IMR-90 (cell line): ENCODE measurements around the gene TAL1.

ENCODE experiments used
- BHLHE40 ChIP-seq: fragments of 150-350 bp; IDR thresholded peaks from 2 replicates; pipeline ENCODE4 v1.6.1; 2016; ENCODE audit warnings: mild to moderate bottlenecking, low read depth, low read length
- CEBPB ChIP-seq: IDR thresholded peaks from 2 replicates; pipeline ENCODE4 v1.6.1; 2012; ENCODE audit warnings: low read depth, low read length, improper control_type of control experiment
- CHD1 ChIP-seq: IDR thresholded peaks from 2 replicates; pipeline ENCODE4 v1.6.1; 2012; ENCODE audit warnings: low read depth, low read length, improper control_type of control experiment
- CTCF ChIP-seq: conservative IDR thresholded peaks from 2 replicates; pipeline ENCODE4 v1.5.1; 2012; ENCODE audit warnings: mild to moderate bottlenecking, low read depth, low read length, improper control_type of control experiment
- MAFK ChIP-seq: IDR thresholded peaks from 2 replicates; pipeline ENCODE4 v1.6.1; 2012; ENCODE audit warnings: low read depth, low read length, improper control_type of control experiment
- NFE2L2 ChIP-seq: fragments of 150-350 bp; IDR thresholded peaks from 2 replicates; pipeline ENCODE4 v1.6.1; 2016; ENCODE audit warnings: low read depth, mild to moderate bottlenecking, low read length
- POLR2A ChIP-seq: IDR thresholded peaks from 2 replicates; pipeline ENCODE4 v1.6.1; 2012; ENCODE audit warnings: mild to moderate bottlenecking, low read depth, low read length
- RAD21 ChIP-seq: IDR thresholded peaks from 2 replicates; pipeline ENCODE4 v1.6.1; 2012; ENCODE audit warnings: low read length, improper control_type of control experiment
- RCOR1 ChIP-seq: IDR thresholded peaks from 2 replicates; pipeline ENCODE4 v1.6.1; 2012; ENCODE audit warnings: mild to moderate bottlenecking, low read length, improper control_type of control experiment; ENCODE audit not compliant: insufficient replicate concordance
- TF ChIP-seq, protein P1 (sequence below): fragments of 150-350 bp; IDR thresholded peaks from 2 replicates; pipeline ENCODE4 v1.6.1; 2016; ENCODE audit warnings: low read depth, mild to moderate bottlenecking, low read length, moderate library complexity, borderline replicate concordance
- TF ChIP-seq, protein P2 (sequence below): fragments of 150-350 bp; IDR thresholded peaks from 2 replicates; pipeline ENCODE4 v1.6.1; 2017; ENCODE audit warnings: mild to moderate bottlenecking, antibody characterized with exemption, low read length, low read depth

GRCh38 chr1:47181095-47181954, 50.7 kb downstream of the TAL1 start:
- no peak for TF ChIP-seq POLR2A
- TF ChIP-seq CTCF = no peak
- no peak for TF ChIP-seq RAD21
- no peak for TF ChIP-seq MAFK
- no peak for TF ChIP-seq BHLHE40
- no peak for TF ChIP-seq CEBPB
- no peak for TF ChIP-seq CHD1
- no peak for TF ChIP-seq NFE2L2
- TF ChIP-seq RCOR1 = no peak
- TF ChIP-seq, protein P1, sequence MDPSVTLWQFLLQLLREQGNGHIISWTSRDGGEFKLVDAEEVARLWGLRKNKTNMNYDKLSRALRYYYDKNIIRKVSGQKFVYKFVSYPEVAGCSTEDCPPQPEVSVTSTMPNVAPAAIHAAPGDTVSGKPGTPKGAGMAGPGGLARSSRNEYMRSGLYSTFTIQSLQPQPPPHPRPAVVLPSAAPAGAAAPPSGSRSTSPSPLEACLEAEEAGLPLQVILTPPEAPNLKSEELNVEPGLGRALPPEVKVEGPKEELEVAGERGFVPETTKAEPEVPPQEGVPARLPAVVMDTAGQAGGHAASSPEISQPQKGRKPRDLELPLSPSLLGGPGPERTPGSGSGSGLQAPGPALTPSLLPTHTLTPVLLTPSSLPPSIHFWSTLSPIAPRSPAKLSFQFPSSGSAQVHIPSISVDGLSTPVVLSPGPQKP = no peak
- TF ChIP-seq, protein P2, sequence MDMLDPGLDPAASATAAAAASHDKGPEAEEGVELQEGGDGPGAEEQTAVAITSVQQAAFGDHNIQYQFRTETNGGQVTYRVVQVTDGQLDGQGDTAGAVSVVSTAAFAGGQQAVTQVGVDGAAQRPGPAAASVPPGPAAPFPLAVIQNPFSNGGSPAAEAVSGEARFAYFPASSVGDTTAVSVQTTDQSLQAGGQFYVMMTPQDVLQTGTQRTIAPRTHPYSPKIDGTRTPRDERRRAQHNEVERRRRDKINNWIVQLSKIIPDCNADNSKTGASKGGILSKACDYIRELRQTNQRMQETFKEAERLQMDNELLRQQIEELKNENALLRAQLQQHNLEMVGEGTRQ = no peak
